NOMO-1 treated with dmso at 0.1 percent for 144 hours (cell line): ENCODE results near the gene MAGI2.
"Not testable (repeated sequence)": the region's sequence is repeated elsewhere in the genome, so short reads cannot be mapped to it uniquely, and the experiment has no call there.

Experiments
- DNase-seq: peaks from one replicate; lab custom pipeline; 2025; ENCODE audit not compliant: unreplicated experiment; lab: John Stamatoyannopoulos, UW

MAGI2 gene

DNA sequence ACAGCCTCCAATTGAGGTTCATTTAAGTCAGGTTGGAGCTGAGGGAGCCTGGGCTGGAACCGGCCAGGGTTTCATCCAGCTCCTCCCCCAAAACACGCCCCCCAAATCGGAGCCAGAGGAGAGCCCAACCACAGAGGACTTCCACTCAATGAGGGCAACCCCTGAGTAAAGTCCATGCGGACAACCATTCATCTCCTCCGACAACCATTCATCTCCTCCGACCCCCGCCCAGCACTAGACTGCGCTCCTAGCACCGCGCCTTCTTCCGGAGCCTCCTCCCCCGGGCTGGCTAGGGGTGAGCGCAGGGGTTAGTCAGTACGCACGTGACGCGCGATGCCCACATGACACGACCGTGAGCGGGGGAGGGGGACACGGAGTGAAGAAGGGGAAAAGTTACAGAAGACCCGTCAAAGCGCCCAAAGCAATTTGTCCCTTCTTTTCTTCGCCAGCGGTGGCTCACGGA is 1.4 kb downstream of the MAGI2 start:
- no peak for DNase-seq

DNA sequence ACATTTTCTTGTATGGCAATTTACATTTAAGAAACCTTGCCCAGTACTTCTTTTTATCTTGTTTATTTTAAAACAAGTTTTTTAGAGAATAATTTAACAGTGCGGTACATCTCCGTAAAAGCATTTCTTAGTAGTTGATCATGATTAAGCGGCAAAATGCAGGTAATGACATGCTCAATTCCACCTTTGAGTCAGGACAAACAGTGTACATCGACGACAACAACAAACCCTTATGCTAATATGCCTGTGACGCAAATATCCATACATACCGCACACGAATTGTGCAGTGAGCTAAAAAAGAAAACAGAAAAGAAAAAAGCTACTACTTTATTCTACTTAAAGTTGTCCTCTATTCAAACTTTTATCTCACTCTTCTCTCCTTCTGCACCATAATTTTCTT is 1.9 kb downstream of the MAGI2 start:
- no peak for DNase-seq

DNA sequence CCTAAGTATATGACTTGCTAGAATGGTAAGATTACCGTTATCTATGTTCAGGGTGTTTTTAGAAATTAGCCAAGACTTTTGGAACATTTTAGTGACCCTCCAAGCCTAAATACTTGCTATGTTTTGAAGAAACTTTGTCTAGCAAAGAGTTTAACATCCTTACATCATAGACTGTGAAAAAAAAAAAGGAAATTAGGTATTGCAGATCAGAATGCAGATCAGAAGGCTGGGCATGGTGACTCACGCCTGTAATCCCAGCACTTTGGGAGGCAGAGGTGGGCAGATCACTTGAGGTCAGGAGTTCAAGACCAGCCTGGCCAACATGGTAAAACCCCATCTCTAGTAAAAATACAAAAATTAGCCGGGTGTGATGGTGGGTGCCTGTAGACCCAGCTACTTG is 10.7 kb downstream of the MAGI2 start:
- DNase-seq: not testable (repeated sequence)

DNA sequence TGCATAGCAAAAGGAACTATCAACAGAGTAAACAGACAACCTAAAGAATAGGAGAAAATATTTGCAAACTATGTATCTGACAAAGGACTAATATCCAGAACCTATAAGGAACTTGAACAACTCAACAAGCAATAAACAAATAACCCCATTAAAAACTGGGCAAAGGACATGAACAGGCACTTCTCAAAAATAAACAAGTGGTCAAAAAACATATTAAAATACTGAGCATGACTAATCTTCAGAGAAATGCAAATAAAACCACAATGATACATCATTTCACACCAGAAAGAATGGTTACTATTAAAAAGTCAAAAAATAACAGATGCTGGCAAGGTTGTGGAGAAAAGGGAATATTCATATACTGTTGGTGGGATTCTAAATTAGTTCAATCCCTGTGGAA is 17.1 kb downstream of the MAGI2 start:
- DNase-seq: no peak

DNA sequence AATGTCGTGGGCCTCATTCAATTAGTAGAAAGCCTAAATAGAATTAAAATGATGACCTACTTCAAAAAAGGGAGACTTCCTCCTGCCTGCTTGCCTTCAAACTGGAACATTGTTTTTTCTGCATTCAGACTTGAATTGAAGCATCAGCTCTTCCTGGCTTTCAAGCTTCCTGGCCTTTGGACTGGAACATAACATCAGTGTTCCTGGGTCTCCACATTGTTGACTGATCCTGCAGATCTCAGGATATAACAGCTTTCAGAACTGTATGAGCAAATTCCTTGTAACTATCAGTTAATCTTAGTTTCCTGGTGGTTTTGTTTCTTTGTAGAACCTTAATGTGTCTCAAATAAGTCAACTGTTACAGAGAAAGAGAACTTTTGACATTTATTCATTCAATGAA is 18.6 kb downstream of the MAGI2 start:
- no peak for DNase-seq

DNA sequence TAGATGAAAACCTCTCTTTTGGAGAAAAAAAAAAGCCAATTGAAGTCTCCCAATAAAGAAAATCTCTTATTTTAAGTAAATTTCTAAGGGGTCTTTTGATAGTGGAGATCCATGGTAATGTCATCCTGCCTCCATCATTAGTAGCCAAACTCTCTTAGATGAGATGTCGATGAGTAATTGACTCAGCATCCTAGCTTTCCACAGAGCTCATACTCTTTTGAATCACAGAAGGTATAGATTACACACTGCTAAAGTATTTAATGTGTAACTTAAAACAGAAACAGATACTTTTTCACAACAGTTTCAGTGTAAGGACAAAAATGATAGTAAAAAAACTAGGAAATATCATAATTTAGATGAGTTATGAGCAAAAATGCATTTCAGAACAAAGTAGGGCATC is 19.4 kb downstream of the MAGI2 start:
- DNase-seq: no peak

DNA sequence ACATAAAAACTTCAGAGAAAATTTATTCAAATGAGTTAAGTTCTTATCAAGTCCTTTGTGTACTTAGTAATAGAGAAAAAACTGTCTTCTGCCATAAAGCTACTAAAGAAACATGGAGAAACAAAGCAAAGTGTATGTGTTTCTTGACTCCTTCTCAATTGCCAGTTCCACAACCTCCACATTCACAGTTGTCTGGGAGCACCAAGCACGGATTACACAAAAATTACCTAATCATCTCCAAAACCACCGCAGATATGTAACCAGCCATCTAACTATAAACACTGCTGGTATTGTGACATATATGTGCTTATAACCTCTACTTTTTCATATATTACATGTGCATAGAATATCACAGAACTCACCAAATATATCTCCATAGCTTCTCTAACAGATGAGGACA is 23.1 kb downstream of the MAGI2 start:
- DNase-seq: no peak

DNA sequence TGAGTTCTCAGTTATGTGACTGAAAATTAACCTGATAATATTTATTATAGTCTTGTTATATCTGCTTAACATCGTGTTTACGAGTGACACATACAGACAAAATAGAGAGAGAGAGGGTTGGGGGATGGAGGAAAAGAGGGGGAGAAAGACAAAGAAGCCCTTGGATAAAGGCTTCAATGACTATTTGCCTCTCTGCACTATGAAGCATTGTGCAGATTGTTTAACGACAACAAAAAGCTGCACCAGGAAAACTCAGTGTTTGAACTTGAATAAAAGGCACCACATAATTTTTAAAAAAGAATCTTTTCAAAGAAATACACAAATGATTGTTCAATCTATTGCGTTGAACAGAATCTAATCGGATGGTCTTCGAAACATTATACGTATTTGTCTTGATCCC is 27.8 kb downstream of the MAGI2 start:
- no peak for DNase-seq

DNA sequence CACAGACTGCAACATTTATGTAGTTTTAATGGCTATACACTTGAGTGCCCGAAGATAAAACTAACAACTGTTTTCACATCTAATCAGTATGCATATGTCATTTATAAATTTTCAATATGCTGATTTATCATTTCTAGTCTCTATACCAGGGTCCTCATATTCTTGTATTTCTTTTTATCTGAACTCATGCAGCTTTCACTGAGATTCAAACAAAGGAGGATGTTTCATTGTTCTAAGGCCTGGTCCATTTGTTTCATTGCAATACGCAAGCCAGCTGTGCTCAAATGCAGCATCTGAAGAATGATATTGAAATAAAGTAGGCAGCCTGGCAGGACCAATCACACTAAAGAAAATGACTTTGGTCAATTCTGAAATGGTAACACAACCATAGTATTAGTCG is 31.7 kb downstream of the MAGI2 start:
- no peak for DNase-seq

DNA sequence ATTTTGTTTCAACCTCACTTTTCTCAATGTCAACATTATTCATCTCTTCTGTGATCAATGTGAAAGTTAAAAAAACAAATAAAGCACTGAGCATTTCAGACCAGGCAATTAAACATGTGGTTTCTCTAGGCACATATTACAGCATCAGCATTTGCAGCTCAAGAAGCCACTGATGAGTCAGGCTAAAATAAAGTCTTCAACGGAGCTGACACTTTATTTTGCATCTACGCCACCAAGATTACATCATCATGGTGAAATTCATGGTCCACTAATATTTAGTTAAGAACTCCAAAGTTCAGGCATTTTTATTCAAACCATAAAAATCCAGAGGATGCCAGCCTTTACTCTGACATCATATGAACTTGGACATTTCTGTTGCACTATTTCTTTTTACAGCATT is 33.0 kb downstream of the MAGI2 start:
- no peak for DNase-seq

DNA sequence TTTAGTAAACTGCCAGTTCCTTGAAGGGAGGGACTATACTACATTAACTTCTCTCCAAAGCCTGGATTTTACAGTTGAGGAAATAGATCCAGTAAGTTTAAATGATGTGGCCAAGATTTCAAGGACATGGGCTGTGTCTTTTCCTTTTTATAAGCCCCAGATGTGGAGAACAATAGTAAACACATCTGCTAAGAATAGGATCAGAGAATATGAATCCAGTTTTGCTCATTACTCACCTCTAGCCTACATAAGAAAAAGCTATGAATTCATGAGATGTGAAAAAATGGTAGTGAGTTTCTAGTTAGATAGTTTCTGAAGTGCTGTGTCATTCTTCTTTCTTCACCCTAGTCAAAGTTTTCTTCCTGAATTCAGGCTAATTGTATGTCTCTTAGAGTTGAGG is 38.6 kb downstream of the MAGI2 start:
- DNase-seq: no peak

DNA sequence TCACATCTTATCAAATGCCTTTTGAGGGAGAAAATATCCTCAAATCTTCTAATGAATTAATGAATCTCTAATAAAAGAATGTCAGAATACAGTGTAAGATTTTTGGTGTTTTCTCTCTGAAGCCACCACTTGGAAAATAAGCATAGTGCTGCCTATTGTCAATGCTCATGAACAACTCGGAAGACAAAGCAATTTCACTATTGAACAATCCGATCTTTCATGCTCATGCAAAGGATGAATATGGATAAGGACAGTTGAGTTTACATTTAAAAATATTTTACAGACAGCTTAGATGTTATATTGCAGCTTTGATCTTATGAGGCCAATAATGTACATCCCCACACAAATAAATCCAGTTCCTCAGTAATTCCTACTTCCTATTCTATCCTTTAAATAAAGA is 40.6 kb downstream of the MAGI2 start:
- DNase-seq: no peak

DNA sequence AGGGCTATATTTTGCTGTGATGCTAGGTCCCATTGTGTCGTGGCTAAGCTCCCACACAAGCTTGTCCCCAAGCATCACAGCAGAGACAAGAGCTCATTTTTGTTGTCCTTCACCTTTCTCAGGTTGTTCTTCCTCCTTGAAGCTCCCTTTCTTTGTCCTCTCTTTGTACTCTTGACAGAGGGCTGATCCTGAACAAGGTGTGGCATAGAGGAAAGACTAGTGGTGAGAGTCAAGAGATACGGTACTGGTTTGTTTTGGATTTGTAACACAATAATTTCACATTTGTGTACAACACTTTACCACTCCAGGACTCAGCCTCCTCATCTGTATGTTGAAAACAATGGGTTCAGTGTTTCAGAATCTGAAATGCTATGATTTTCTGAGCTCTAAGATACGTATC is 41.0 kb downstream of the MAGI2 start:
- no peak for DNase-seq

DNA sequence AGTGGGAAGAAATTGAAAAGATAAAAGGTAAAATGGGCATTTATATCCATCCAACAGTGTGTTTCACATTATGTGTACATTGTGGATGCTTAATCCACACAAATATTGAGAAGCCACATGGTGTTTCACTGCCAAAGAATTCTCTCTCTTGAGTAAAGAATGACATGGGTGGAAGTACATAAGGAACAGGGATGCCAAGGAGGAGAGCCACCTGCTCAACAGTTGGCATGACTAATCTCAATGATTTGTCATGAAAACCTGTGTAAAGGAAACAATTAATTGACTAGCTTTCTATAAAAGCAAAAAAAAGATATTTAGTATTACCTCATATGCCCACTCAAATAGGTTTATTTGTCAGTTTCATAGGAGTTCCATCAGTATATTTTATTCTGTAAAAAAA is 43.1 kb downstream of the MAGI2 start:
- DNase-seq: no peak

DNA sequence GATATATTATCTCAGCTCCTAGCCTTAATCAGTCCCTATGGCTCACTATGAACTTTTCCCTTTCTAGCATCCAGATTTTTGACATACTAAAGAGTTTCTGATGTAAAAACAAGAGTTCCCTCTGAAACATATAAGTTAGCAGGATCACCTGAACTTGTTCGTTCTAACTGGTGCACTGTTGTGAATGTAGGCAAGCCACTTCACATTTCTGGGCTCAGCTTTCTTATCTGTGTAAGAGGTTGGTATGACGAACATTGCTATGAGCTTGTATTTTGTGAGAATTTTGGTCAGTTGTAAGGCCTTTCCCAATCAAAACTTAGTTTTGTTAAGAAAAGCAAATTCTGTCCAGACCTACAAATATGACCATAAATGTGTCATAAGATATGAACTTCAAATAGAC is 46.1 kb downstream of the MAGI2 start:
- no peak for DNase-seq

DNA sequence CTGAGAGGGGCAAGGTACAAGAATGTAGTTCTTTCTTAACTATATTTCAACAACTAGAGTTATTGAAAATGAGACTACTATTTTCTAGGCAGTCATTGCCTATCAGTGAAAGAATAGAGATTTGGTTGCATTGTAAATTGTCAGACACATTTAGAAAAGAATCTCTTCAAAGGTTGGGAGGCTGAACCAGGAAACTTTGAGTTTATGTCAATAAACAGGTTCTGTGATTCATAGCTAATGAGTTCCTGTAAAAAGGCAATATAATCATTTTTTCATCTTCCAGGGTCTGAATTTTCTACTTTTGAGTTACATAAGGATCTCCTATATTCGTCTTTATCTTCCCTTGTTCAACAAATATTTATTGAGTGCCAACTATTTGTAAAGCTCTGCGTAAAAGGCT is 47.1 kb downstream of the MAGI2 start:
- DNase-seq: no peak

DNA sequence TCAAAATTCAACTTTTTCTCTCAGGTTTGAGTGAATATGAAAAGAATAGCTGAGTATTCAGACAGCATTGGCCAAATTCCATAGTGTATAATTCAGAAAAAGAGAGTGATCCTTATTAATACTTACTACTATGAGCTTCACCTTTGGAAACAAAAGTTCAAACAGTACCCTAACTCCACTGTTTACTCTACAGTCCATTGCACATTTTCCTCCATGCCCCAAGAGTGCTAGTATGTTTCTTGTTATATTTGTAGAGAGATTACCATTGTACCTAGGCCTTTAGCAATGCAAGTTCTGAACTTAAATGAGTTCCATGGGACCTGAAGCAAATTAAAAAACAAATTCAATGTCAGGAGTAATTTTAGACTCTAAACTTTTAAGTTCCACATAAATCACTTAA is 48.1 kb downstream of the MAGI2 start:
- DNase-seq: no peak

DNA sequence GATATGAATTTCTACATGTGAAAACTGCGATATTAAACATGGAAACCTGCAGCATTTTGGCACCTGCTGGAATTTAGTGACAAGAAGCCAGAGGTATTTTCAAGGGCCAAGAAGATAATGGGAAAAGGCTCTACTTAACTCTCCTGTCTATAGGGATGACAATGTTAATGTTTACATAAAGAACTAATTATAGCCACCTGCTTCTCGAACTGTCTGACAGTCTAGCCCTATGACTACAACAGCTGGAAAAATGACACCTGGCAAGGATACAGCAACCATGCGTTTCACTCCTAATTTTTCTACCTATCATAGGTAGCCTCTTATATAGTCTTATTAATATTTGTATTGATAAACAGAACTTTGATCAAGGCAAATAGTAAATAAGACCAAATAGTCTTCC is 49.6 kb downstream of the MAGI2 start:
- DNase-seq: no peak

DNA sequence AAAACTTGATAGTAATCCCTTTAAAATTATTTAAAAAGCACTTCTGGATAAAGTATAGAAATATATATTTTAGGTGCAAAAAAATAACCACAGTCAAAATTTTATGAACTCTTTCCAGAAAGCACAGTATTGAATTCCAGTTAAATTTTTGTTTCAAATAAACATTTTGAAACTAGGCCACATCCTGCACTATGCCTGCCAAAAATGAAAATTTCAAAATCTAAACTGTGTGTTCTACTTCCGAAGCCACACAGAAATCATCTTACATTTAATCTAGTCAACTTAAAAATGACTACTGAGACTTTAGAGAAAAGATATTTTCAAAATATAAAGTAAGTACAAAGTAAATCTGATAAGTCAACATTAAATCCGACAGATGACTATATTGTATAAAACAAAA is 50.0 kb downstream of the MAGI2 start:
- no peak for DNase-seq

DNA sequence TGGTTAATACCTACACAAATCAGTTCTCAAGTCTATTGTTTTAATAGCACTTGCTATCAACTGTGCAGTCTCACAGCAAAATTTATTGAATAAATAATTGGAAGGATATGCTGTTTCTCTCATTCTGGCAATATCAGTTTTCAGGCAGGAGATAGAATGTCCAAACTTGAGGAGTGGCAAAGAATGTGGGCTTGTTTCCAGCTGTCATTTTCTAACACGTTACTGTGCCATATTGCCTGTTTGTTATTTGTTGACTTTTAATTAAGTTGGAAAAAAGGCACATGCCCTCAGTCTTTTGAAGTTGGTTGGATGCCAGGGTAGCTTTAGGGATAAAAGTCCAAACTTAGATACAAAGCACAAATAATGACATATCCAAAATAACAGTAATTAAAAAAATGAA is 52.2 kb downstream of the MAGI2 start:
- DNase-seq: no peak

DNA sequence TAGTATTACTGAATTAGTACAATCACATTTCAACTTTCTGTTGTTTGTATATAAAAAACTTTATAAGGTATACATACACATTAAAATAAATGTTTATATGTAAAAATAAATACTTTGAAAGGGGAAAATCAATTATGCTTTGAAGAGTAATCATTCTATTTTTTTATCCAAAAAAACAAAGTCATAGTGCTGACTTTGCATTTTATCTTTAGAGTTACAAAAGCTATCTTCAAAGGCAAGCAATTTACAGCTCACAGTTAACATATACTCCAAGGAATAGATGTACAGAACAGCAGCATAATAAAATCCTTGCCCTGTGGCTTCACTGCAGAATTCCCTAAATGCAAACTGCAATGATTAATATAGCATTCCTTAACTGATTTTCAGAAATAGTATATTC is 53.2 kb downstream of the MAGI2 start:
- no peak for DNase-seq

DNA sequence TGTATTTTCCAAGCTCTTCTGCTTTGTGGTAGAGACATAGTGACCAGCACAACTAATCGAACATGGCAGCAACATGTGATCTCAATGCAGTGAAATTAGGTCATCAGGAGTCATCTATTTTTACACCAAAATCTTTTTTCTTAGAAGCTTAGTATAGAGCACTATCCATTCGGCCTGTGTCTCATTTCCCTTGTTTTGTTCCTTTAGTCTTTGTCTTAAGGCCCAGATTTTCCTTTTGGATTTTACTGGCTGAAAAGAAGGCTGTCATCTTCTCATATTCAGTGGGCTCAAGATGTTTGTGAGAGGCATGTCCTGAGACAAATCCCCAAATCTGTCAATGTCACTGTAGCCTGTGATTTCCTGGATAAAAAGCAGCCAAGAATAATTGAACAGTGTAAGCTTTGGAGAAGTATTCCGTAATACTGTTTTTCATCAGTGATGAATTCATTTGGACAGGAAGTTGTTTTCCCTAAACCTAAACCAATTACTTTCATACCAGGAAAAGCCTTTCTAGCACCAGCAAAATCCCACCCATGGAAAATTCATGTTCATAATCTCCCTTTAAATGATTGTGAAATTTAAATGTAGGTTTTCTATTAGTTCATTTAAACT is 55.2 kb downstream of the MAGI2 start:
- DNase-seq: no peak

DNA sequence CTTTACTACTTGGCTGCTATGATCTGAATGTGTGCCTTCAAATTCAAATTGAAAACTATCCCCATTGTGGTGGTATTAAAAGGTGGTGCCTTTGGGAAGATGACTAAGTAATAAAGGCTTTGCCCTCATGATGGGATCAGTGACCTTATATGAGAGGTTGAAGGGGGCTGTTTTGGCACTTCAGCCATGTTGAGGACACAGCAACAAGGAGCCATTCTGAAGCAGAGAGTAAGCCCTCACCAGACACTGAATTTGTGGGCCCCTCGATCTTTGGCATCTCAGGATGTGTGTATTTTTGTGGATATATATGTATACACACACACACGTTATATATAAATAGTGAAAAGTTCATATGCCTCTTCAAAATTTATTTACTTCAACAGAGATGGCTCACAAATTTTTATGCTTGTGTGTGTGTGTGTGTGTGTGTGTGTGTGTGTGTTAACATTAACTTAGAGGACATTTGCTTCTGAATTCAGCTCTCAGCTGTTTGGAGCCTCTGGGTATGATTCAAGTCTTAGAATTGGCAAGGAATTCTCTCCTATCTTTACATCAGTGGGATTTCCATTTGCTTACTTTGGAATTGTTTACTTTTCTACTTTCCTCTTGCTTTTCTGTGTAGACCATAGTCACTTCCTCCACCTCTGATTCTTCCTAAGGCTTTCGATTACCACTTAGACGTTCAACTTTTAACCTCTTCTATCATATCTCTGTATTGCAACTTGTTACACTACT is 66.6 kb downstream of the MAGI2 start:
- no peak for DNase-seq
